ENCODE results near the gene AKIRIN1. TPM values are rescaled to one million over a fixed set of nuclear protein-coding genes. Genes with fewer than 3 reads are reported as not detected.
"Not testable (repeated sequence)": the region's sequence is repeated elsewhere in the genome, so short reads cannot be mapped to it uniquely, and the experiment has no call there.

AKIRIN1 gene
- total RNA-seq, 2 donors from 2014 or later: 128 to 137 TPM

- not testable (repeated sequence) for H3K9ac ChIP-seq (ENCODE audit: extremely low read depth, low read length, poor library complexity, severe bottlenecking); H3K4me3 Mint-ChIP-seq; H3K36me3 ChIP-seq (ENCODE audit: control insufficient read depth, insufficient read depth, low read length); H3K9me3 ChIP-seq (ENCODE audit: control insufficient read depth, low read length); H3K27ac Mint-ChIP-seq; DNase-seq; H3K9me3 Mint-ChIP-seq; H3K27ac ChIP-seq (ENCODE audit: low read depth, low read length); H3K27me3 Mint-ChIP-seq (ENCODE audit: insufficient read depth); H3K27me3 ChIP-seq (ENCODE audit: control insufficient read depth, insufficient read depth, low read length, poor library complexity, severe bottlenecking); H3K4me1 ChIP-seq (ENCODE audit: control insufficient read depth, insufficient read depth, low read length); H3K4me3 ChIP-seq (ENCODE audit: low read length)
- peaks cover 13% of the 10 kb centered on the region for H3K4me1 Mint-ChIP-seq
- H3K36me3 Mint-ChIP-seq (ENCODE audit: low read depth): peaks cover 16% of the 10 kb centered on the region
- 92% methylated on average over 9 to 11 of the region's 11 CpGs for WGBS, 2 experiments (ENCODE audit: insufficient coverage in 1 of 2, insufficient read length in 1 of 2)
- TF ChIP-seq CTCF (conservative IDR thresholded peaks at IDR 0.05): peak; percentile 24
Measured at GRCh38 chr1:39051193-39051850, 60.2 kb downstream of the AKIRIN1 start.

GRCh38 chr1:39051956-39052355 is 60.9 kb downstream of the AKIRIN1 start:
- WGBS, 2 experiments (ENCODE audit: insufficient coverage in 1 of 2, insufficient read length in 1 of 2): 92 to 94% methylated on average over 4 of the region's 4 CpGs
- no peaks in the 10 kb centered on the region for H3K27me3 Mint-ChIP-seq (ENCODE audit: insufficient read depth)
- DNase-seq: peak; percentile 66
- no peak overlapping the region for H3K4me3 Mint-ChIP-seq
- H3K27me3 ChIP-seq (ENCODE audit: control insufficient read depth, insufficient read depth, low read length, poor library complexity, severe bottlenecking): no peaks in the 10 kb centered on the region
- H3K9me3 ChIP-seq (ENCODE audit: control insufficient read depth, low read length): no peaks in the 10 kb centered on the region
- no peaks in the 10 kb centered on the region for H3K36me3 ChIP-seq (ENCODE audit: control insufficient read depth, insufficient read depth, low read length)
- TF ChIP-seq CTCF (conservative IDR thresholded peaks at IDR 0.05): no peak
- H3K9ac ChIP-seq (ENCODE audit: extremely low read depth, low read length, poor library complexity, severe bottlenecking): no peak overlapping the region
- peaks cover 16% of the 10 kb centered on the region for H3K36me3 Mint-ChIP-seq (ENCODE audit: low read depth)
- no peaks in the 10 kb centered on the region for H3K9me3 Mint-ChIP-seq
- H3K4me1 Mint-ChIP-seq: peaks cover 7% of the 10 kb centered on the region
- peak overlapping the region; percentile 86 for H3K27ac Mint-ChIP-seq
- no peak overlapping the region for H3K27ac ChIP-seq (ENCODE audit: low read depth, low read length)
- H3K4me3 ChIP-seq (ENCODE audit: low read length): no peak overlapping the region
- no peaks in the 10 kb centered on the region for H3K4me1 ChIP-seq (ENCODE audit: control insufficient read depth, insufficient read depth, low read length)

GRCh38 chr1:39055213-39055710 is 64.2 kb downstream of the AKIRIN1 start:
- H3K9ac ChIP-seq (ENCODE audit: extremely low read depth, low read length, poor library complexity, severe bottlenecking); H3K27ac Mint-ChIP-seq; H3K4me1 ChIP-seq (ENCODE audit: control insufficient read depth, insufficient read depth, low read length); H3K4me1 Mint-ChIP-seq; H3K27ac ChIP-seq (ENCODE audit: low read depth, low read length); DNase-seq; H3K27me3 ChIP-seq (ENCODE audit: control insufficient read depth, insufficient read depth, low read length, poor library complexity, severe bottlenecking); H3K9me3 ChIP-seq (ENCODE audit: control insufficient read depth, low read length); H3K4me3 ChIP-seq (ENCODE audit: low read length); H3K4me3 Mint-ChIP-seq; H3K36me3 Mint-ChIP-seq (ENCODE audit: low read depth); H3K27me3 Mint-ChIP-seq (ENCODE audit: insufficient read depth); H3K36me3 ChIP-seq (ENCODE audit: control insufficient read depth, insufficient read depth, low read length); H3K9me3 Mint-ChIP-seq: not testable (repeated sequence)
- WGBS, 2 experiments (ENCODE audit: insufficient coverage in 1 of 2, insufficient read length in 1 of 2): 92 to 95% methylated on average over 7 of the region's 8 CpGs

Other genes starting within 250 kb of the AKIRIN1 start
- 10 to 100 TPM; 23.0 to 33.2 TPM for gene RRAGC, start 131.5 kb upstream of the AKIRIN1 start, total RNA-seq
- gene MYCBP, start 117.9 kb upstream of the AKIRIN1 start, total RNA-seq: 10 to 100 TPM; 34.6 to 38.1 TPM
- gene GJA9, start 109.7 kb upstream of the AKIRIN1 start, total RNA-seq: not detected
- not detected for gene RHBDL2, start 49.4 kb upstream of the AKIRIN1 start, total RNA-seq
- 100 to 1,000 TPM; 295 to 349 TPM for gene NDUFS5, start 35.1 kb downstream of the AKIRIN1 start, total RNA-seq
- gene MACF1, start 213.4 kb downstream of the AKIRIN1 start, total RNA-seq: 100 to 1,000 TPM; 214 to 251 TPM